MM.1S (cell line): ENCODE results near the gene PHAX.

Experiments
- EZH2 ChIP-seq: fragments of 300-600 bp; sonication (generic); optimal IDR thresholded peaks from 2 replicates; pipeline ENCODE3; 2017; ENCODE audit warnings: low read depth, mild to moderate bottlenecking, antibody characterized with exemption, low read length, mixed read lengths
- TF ChIP-seq, protein P1 (sequence below): fragments of 300-600 bp; sonication (generic); IDR thresholded peaks from 2 replicates; pipeline ENCODE4 v1.5.1; 2016; ENCODE audit warnings: antibody characterized with exemption, low read length, mixed read lengths

DNA sequence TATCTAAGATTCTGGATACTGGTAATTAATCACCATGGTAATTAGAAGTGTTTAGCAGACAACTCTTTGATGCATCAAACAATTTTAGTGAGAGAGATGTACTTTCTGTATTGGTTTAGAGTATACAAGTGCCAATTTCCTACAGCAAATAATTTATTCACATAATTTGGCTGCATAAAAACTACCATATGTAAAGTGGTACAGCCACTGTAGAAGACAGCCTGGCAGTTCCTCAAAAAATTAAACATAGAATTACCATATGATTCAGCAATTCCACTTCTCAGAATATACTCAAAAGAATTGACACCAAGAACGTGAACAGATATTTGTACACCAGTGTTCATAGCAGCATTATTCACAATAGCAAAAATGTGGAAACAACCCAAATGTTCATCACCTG, 36.2 kb downstream of the PHAX start:
- TF ChIP-seq, protein P1, sequence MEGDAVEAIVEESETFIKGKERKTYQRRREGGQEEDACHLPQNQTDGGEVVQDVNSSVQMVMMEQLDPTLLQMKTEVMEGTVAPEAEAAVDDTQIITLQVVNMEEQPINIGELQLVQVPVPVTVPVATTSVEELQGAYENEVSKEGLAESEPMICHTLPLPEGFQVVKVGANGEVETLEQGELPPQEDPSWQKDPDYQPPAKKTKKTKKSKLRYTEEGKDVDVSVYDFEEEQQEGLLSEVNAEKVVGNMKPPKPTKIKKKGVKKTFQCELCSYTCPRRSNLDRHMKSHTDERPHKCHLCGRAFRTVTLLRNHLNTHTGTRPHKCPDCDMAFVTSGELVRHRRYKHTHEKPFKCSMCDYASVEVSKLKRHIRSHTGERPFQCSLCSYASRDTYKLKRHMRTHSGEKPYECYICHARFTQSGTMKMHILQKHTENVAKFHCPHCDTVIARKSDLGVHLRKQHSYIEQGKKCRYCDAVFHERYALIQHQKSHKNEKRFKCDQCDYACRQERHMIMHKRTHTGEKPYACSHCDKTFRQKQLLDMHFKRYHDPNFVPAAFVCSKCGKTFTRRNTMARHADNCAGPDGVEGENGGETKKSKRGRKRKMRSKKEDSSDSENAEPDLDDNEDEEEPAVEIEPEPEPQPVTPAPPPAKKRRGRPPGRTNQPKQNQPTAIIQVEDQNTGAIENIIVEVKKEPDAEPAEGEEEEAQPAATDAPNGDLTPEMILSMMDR: no peak
- no peak for TF ChIP-seq EZH2
